Measurements from ENCODE around the gene GABRQ.

The GABRQ gene

DNA sequence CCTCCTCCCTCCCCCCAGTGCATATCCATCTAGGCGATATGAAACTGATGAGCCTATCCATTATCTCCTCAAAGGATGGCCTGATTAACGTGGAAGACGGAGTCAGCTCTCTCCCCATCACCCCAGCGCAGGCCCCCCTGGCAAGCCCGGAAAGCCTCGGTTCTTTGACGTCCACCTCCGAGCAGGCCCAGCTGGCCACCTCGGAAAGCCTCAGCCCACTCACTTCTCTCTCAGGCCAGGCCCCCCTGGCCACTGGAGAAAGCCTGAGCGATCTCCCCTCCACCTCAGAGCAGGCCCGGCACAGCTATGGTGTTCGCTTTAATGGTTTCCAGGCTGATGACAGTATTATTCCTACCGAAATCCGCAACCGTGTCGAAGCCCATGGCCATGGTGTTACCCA lies 14.8 kb downstream of the GABRQ start:
- CTCF ChIA-PET, result interaction anchor here (1.1 kb wide), 1 partner anchor 289 kb away, joined by 3 read pairs; no protein-coding TSS in a partner anchor
- Histone ChIP-seq H3K4me1 (ENCODE audit: control insufficient read depth, insufficient read depth, low read length) (no peaks in the 10 kb centered on the region), H3K36me3 (ENCODE audit: control insufficient read depth in 2 of 2, insufficient read depth in 1 of 2, low read length in 2 of 2) (no peaks in the 10 kb centered on the region), H3K27ac (ENCODE audit: extremely low read depth, low read depth, low read length) (no peak overlapping the region), H3K4me3 (ENCODE audit: low read depth, low read length) (no peak overlapping the region), H3K9me3 (ENCODE audit: control insufficient read depth, insufficient read depth, low read depth, low read length) (no peaks in the 10 kb centered on the region)
- POLR2A ChIA-PET, result no interaction called here
- no peak for TF ChIP-seq GFI1B (tag by site-specific recombination; IDR thresholded peaks at IDR 0.05)
- TF ChIP-seq ZNF776 (tag by site-specific recombination; IDR thresholded peaks at IDR 0.05; ENCODE audit: borderline replicate concordance), result no peak
- TF ChIP-seq ZFP69B (tag by site-specific recombination; IDR thresholded peaks at IDR 0.05), result no peak
- no peak for TF ChIP-seq IKZF3 (tag by site-specific recombination; IDR thresholded peaks at IDR 0.05)
- TF ChIP-seq ZFP3 (tag by site-specific recombination; IDR thresholded peaks at IDR 0.05; ENCODE audit: low read depth), result no peak
- no peak for TF ChIP-seq ZNF146 (tag by site-specific recombination; IDR thresholded peaks at IDR 0.05)
- TF ChIP-seq ZNF354C (tag by site-specific recombination; IDR thresholded peaks at IDR 0.05; ENCODE audit: borderline replicate concordance, low read depth), result no peak

DNA sequence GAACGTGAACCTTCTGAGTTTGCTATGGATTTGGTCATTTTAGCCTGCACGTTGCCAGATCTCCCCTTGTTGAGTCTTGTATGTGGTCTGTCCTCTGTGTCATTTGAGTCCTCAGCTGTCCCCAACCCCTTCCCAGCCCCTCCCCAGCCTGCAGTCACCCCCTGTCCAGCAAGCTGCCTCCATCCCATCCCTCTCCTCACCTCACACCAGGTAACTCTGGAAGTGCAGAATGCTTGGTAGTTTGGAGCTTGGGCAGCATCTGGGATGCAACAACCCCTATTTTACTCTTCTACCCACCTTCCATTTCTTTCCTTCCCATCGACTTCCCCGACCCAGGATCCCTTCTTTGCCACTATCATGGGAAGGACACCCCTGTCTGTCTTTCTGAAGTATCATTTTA lies 18.4 kb downstream of the GABRQ start:
- TF ChIP-seq ZNF626 (tag by site-specific recombination; IDR thresholded peaks at IDR 0.05), result no peak
- TF ChIP-seq ZNF837 (tag by site-specific recombination; IDR thresholded peaks at IDR 0.05), result no peak
- no peak for TF ChIP-seq ZNF248 (tag by site-specific recombination; IDR thresholded peaks at IDR 0.05)
- TF ChIP-seq KLF8 (tag by site-specific recombination; IDR thresholded peaks at IDR 0.05), result no peak
- no peak for TF ChIP-seq ZFP69B (tag by site-specific recombination; IDR thresholded peaks at IDR 0.05)
- no peak for TF ChIP-seq ZNF514 (tag by site-specific recombination; IDR thresholded peaks at IDR 0.05)
- TF ChIP-seq ZNF707 (tag by site-specific recombination; IDR thresholded peaks at IDR 0.05), result no peak
- TF ChIP-seq YY2 (tag by site-specific recombination; IDR thresholded peaks at IDR 0.05), result no peak
- TF ChIP-seq ZFP3 (tag by site-specific recombination; IDR thresholded peaks at IDR 0.05; ENCODE audit: low read depth), result no peak
- TF ChIP-seq, protein P1, sequence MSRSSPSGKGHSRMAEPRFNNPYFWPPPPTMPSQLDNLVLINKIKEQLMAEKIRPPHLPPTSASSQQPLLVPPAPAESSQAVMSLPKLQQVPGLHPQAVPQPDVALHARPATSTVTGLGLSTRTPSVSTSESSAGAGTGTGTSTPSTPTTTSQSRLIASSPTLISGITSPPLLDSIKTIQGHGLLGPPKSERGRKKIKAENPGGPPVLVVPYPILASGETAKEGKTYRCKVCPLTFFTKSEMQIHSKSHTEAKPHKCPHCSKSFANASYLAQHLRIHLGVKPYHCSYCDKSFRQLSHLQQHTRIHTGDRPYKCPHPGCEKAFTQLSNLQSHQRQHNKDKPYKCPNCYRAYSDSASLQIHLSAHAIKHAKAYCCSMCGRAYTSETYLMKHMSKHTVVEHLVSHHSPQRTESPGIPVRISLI (tag by site-specific recombination; IDR thresholded peaks at IDR 0.05), result no peak
- no peak for TF ChIP-seq BCL11B (tag by site-specific recombination; IDR thresholded peaks at IDR 0.05; ENCODE audit: low read depth)
- TF ChIP-seq SCRT1 (tag by site-specific recombination; IDR thresholded peaks at IDR 0.05; ENCODE audit: borderline replicate concordance), result no peak
- TF ChIP-seq ZNF169 (tag by site-specific recombination; IDR thresholded peaks at IDR 0.05), result no peak
- TF ChIP-seq ZNF221 (tag by site-specific recombination; IDR thresholded peaks at IDR 0.05; ENCODE audit: borderline replicate concordance), result no peak
- TF ChIP-seq, protein P2, sequence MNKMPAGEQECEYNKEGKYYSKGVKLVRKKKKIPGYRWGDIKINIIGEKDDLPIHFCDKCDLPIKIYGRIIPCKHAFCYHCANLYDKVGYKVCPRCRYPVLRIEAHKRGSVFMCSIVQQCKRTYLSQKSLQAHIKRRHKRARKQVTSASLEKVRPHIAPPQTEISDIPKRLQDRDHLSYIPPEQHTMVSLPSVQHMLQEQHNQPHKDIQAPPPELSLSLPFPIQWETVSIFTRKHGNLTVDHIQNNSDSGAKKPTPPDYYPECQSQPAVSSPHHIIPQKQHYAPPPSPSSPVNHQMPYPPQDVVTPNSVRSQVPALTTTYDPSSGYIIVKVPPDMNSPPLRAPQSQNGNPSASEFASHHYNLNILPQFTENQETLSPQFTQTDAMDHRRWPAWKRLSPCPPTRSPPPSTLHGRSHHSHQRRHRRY (tag by site-specific recombination; IDR thresholded peaks at IDR 0.05), result no peak
- TF ChIP-seq ZNF157 (tag by site-specific recombination; IDR thresholded peaks at IDR 0.05), result no peak
- H3K9me3 ChIP-seq (ENCODE audit: control insufficient read depth, insufficient read depth, low read depth, low read length), result no peaks in the 10 kb centered on the region
- no peaks in the 10 kb centered on the region for H3K4me1 ChIP-seq (ENCODE audit: control insufficient read depth, insufficient read depth, low read length)
- CTCF ChIA-PET, result interaction anchor here (1.1 to 1.8 kb wide), 2 partner anchors 20 to 903 kb away, joined by 3 to 5 read pairs; no protein-coding TSS in a partner anchor
- H3K36me3 ChIP-seq (ENCODE audit: control insufficient read depth in 2 of 2, insufficient read depth in 1 of 2, low read length in 2 of 2), result no peaks in the 10 kb centered on the region
- no peak overlapping the region for H3K27ac ChIP-seq (ENCODE audit: extremely low read depth, low read depth, low read length)
- POLR2A ChIA-PET, result no interaction called here
- no peak overlapping the region for H3K4me3 ChIP-seq (ENCODE audit: low read depth, low read length)

DNA sequence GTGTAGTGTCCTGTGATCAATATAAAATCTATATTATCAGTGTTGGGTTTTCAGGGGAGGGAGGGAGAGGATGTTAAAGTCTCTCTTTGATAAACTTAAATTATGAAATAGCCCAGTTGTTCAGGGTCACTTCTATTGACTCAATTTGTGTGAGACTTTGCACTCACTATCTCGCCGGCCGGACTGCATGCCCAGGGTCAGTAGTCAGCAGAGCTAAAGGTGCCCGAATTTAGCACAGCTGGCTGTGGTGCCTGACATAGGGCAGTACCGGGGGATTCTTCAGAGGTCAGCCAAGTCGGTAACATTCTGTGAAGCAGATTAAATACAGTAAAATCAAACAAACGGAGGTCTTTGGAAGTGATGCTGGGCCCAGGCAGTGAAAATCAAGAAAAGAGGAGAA lies 19.2 kb downstream of the GABRQ start:
- ChIA-PET CTCF (interaction anchor here (0.6 to 2.1 kb wide), 8 partner anchors 21 to 1234 kb away, joined by 3 to 6 read pairs (median 3); no protein-coding TSS in a partner anchor), POLR2A (no interaction called here)
- H3K36me3 ChIP-seq (ENCODE audit: control insufficient read depth in 2 of 2, insufficient read depth in 1 of 2, low read length in 2 of 2), result no peaks in the 10 kb centered on the region
- H3K27ac ChIP-seq (ENCODE audit: extremely low read depth, low read depth, low read length), result no peak overlapping the region
- no peaks in the 10 kb centered on the region for H3K9me3 ChIP-seq (ENCODE audit: control insufficient read depth, insufficient read depth, low read depth, low read length)
- TF ChIP-seq GLI2 (tag by site-specific recombination; IDR thresholded peaks at IDR 0.05; ENCODE audit: borderline replicate concordance, low read depth) (no peak), ZFHX2 (tag by site-specific recombination; conservative IDR thresholded peaks at IDR 0.05) (no peak), ZNF658 (tag by site-specific recombination; IDR thresholded peaks at IDR 0.05) (no peak), ZNF776 (tag by site-specific recombination; IDR thresholded peaks at IDR 0.05; ENCODE audit: borderline replicate concordance) (no peak), MZF1 (tag by site-specific recombination; IDR thresholded peaks at IDR 0.05; ENCODE audit: borderline replicate concordance) (no peak), WT1 (tag by site-specific recombination; IDR thresholded peaks at IDR 0.05) (no peak), OVOL3 (tag by site-specific recombination; IDR thresholded peaks at IDR 0.05) (no peak), SP3 (tag by site-specific recombination; IDR thresholded peaks at IDR 0.05) (no peak), ZNF48 (tag by site-specific recombination; IDR thresholded peaks at IDR 0.05) (no peak)
- TF ChIP-seq, protein P3, sequence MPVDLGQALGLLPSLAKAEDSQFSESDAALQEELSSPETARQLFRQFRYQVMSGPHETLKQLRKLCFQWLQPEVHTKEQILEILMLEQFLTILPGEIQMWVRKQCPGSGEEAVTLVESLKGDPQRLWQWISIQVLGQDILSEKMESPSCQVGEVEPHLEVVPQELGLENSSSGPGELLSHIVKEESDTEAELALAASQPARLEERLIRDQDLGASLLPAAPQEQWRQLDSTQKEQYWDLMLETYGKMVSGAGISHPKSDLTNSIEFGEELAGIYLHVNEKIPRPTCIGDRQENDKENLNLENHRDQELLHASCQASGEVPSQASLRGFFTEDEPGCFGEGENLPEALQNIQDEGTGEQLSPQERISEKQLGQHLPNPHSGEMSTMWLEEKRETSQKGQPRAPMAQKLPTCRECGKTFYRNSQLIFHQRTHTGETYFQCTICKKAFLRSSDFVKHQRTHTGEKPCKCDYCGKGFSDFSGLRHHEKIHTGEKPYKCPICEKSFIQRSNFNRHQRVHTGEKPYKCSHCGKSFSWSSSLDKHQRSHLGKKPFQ (tag by site-specific recombination; IDR thresholded peaks at IDR 0.05), result no peak
- H3K4me1 ChIP-seq (ENCODE audit: control insufficient read depth, insufficient read depth, low read length), result no peaks in the 10 kb centered on the region
- no peak overlapping the region for H3K4me3 ChIP-seq (ENCODE audit: low read depth, low read length)

Measured in HEK293 (cell line).